GM18498 (cell line): ENCODE results near the gene CCDC40.
"Not testable (repeated sequence)": the region's sequence is repeated elsewhere in the genome, so short reads cannot be mapped to it uniquely, and the experiment has no call there.

Source experiments
- ATAC-seq: cut with Tn5 transposase; IDR thresholded peaks from one replicate; pipeline ENCODE4 v1.9.1; 2021; ENCODE audit warnings: mild to moderate bottlenecking, moderate library complexity; ENCODE audit not compliant: unreplicated experiment

The CCDC40 gene

DNA sequence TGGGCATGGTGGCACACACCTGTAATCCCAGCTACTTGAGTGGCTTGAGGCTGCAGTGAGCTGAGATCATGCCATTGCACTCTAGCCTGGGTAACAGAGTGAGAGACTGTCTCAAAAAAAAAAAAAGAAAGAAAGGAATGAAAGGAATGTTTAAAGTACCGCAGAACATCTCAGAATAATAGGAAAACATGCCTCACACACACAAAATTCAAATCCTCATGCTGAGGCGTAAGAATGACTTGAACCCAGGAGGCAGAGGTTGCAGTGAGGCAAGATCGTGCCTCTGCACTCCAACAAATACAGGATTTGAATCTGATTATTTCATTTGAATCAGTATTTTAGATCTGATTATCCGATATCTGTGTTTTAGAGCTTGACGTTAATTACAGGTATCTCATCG, 43.6 kb downstream of the CCDC40 start:
- no peak for ATAC-seq

DNA sequence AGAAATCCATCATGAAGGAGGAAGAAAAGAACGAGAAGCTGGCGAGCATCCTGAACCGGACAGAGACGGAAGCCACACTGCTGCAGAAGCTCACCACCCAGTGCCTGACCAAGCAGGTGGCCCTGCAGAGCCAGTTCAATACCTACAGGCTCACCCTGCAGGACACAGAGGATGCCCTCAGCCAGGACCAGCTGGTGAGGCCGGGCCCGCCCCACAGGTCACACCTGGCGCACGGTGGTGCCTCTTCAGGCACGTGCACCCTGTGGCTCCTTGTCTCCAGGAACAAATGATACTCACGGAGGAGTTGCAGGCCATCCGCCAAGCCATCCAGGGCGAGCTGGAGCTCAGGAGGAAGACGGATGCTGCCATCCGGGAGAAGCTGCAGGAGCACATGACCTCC, 45.2 kb downstream of the CCDC40 start:
- ATAC-seq = no peak

DNA sequence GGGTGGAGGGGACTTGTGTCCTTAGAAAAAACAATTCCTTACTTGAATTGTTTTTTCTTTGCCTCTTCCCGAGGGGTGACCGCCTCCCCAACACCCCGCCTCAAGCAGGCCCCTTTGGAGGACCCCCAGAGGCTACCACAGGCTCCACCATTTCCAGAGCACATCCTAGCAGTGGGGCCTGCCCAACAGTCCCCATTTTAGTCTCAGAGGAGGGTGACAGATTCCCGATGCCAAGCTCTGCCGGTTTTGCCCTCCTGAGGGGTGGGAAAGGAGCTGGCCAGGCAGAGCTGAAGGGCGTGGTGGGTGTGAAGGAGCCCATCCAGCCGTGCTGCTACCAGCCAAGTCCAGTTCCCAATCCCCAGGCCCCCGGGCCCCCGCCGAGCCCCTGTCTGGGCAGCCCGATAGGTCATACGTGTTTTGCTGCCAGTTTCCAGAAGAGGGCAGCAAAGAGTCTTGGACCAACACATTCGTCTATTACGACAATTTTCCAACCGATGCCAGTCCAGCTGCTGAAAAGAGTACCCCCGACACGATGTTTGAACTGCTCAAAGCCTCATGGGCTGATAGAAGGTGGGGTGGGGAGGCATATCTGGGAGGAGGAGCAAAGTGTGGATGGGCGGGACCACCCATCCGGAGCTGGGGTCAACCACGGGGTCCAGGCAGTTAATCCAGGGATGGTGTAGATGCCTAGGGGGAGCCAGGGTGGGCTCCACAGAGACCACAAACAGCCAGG, 46.1 kb downstream of the CCDC40 start:
- no peak for ATAC-seq

DNA sequence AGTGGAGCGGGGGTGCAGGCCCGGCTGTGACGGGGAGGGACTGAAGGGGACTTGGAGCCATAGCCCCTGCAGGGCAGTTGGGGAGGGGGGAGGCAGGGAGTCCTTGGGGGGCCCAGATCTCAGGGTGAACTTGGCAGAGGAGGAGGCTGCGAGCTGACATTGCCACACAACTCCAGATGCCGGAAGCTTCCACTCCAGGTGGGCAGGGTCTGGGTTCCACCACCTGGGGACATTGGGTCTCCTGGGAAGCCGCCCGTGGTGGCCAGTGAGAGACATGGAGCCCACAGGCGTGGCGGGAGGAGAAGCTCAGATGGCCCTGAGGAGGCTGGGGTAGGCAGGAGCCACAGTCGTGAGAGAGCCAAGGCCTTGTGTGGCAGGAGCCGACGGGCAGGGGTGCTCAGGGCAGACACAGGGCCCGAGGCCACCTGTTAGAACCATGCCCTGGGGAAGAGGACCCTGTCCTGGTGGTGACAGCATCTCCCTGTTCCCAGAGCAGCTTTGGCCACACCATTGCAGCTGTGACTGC, 46.8 kb downstream of the CCDC40 start:
- no peak for ATAC-seq

DNA sequence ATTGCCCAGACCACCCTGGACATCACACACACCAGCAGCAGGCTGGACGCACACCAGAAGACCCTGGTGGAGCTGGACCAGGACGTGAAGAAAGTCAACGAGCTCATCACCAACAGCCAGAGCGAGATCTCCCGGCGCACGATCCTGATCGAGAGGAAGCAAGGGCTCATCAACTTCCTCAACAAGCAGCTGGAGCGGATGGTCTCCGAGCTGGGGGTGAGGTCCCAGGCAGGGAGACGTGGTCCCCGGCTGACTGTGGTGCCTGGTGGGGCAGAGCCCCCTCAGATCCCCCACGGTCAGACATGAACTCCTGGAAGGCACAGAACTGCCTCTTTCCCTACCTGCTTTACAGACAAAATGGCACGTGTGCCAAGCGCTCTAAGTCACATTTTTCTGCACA, 48.3 kb downstream of the CCDC40 start:
- no peak for ATAC-seq

DNA sequence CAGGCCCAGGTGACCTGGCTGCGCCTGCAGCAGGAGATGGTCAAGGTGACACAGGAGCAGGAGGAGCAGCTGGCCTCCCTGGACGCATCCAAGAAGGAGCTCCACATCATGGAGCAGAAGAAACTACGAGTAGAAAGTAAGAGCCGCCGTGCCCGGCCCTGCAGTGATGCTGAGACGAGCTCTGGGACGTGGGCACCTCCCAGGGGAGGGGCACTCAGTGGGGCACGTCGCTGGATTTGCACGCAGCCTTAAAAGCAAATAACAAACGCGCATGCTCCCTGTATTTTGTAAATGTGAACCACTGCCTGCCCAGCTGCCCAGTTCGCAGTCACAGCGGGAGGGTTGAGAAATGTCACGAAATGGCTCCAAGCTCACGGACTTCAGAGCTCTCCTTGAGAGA, 49.6 kb downstream of the CCDC40 start:
- no peak for ATAC-seq

DNA sequence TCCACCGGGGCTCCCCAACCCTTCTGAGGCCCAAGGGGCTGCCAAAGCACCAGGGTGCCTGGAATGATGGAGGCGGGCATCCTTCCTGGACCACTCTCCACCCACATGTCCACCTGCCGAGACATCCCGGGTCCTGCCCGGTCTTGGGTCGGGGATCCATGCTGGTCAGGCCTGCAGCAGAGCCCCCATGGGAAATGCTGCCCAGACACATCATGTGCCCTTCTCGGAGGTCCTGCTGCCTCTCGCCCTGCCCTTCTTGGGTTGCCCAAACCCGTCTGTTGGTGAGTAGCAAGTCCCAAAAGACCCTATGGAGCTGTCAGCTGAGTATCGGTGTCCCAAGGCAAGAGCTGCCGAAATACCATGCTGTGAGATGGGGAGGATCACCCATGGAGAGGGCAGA, 50.2 kb downstream of the CCDC40 start:
- no peak for ATAC-seq

DNA sequence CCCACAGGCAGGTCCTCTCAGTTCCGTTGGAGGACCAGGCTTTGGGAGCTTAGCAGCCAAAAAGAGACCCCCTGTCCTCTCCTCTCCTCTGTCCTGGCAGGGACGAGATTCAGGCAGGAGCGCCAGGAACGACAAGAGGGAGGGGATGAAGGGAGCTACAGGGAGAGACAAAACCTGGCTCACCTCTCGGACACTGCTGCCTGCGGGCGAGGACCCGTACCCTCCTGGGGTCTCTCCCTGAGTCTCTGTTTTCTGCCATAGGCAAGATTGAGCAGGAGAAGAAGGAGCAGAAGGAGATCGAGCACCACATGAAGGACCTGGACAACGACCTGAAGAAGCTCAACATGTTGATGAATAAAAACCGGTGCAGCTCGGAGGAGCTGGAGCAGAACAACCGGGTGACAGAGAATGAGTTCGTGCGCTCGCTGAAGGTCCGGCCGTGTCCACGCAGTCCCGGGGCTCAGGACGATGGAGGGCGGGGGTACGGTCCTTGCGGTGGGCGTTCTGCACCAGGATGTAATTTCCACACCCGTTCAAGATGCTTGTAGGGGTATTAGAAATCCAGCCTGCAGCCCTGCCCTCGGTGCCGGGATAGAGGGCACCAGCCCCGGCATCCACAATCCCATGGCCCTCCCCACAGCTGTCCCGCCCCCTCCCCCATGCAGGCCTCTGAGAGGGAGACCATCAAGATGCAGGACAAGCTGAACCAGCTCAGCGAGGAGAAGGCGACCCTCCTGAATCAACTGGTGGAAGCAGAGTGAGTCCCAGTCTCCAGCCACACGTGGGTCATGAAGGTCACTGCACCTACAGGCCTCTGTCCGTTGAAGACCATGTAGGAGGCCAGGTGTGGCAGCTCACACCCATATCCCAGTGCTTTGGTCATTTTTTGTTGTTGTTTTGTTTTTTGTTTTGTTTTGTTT, 51.2 kb downstream of the CCDC40 start:
- ATAC-seq = no peak

DNA sequence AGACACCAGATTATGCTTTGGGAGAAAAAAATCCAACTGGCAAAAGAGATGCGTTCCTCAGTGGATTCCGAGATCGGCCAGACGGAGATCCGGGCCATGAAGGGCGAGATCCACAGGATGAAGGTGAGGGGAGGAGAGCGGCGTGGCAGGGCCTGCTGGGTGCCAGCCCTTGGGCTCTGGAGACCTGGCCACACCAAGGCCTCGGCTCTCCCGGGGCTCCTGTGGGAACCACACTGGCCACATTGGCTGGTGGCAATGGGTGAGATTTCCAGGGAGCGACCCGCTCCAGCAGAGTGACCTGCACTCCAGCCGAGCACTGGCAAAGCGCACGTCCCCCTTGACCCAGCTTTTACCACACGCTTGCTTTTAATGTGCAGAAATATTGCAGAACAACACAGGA, 53.3 kb downstream of the CCDC40 start:
- ATAC-seq = no peak

DNA sequence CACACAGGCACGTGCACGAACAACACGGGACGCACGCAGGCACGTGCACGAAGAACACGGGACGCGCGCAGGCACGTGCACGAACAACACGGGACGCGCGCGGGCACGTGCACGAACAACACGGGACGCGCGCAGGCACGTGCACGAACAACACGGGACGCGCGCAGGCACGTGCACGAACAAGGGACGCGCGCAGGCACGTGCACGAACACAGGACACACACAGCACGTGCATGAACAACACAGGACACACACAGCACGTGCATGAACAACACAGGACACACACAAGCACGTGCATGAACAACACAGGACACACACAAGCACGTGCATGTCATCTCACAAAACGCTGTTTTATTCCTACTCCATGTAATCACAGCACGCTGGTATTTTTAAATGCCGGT, 53.7 kb downstream of the CCDC40 start:
- not testable (repeated sequence) for ATAC-seq

DNA sequence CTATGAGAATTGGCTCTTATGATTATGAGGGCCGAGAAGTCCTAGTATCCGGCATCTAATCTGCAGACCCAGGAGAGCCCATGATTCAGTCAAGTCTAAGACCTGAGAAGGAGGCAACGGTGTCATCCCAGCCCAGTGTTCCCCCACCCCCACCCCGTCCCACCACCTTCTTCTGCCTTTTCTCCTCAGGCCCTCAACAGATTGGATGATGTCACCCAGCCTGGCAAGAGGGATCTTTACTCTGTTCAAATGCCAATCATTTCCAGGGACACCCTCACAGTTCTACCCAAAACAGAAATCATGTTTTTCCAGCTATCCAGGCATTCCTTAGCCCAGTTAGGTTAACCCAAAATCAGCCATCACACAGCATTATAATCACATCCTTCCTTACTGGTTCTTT, 54.9 kb downstream of the CCDC40 start:
- ATAC-seq = no peak

DNA sequence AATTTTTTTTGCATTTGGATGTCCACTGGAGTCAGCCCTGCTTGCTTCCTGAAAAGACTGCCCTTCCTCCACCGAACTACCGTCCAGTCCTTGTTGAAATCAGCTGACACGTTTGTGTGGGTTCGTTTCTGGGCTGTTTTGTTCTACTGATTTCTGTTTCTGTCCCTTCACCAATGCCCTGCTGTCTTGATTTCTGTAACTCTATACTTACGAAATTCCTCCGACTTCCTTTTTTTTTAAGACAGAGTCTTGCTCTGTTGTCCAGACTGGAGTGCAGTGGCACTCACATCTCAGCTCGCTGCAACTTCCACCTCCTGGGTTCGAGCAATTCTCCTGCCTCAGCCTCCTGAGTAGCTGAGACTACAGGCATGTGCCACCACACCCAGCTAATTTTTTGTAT, 56.5 kb downstream of the CCDC40 start:
- no peak for ATAC-seq

DNA sequence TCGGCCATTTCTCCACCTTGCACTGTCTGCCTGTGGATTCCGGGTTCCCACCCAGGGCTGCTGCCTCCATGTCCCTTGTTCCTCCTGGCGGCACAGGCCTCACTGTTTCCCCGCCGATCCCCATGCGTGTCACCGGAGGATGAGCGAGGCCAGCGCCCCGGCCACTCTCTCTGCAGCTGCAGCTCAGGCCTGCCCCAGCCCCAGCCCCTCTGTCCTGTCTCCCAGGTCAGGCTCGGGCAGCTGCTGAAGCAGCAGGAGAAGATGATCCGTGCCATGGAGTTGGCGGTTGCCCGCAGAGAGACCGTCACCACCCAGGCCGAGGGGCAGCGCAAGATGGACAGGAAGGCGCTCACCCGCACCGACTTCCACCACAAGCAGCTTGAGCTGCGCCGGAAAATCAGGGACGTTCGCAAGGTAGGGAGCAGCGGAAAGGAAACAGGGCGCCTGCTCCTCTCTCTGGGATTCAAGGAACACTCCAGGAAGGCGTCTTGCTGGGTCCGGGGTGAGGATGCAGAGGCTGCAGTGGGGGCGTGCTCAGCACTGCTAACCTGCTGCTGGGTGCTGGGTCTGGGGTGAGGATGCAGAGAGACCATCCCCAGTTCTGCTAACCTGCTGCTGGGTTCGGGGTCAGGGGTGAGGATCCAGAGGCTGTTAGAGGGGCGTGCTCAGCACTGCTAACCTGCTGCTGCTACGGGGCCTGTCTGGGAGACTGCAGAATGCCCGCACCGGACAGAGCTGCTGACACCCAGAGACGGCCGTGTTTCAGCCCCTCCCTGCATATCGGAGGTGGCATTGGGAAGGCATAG, 58.8 kb downstream of the CCDC40 start:
- ATAC-seq = no peak

DNA sequence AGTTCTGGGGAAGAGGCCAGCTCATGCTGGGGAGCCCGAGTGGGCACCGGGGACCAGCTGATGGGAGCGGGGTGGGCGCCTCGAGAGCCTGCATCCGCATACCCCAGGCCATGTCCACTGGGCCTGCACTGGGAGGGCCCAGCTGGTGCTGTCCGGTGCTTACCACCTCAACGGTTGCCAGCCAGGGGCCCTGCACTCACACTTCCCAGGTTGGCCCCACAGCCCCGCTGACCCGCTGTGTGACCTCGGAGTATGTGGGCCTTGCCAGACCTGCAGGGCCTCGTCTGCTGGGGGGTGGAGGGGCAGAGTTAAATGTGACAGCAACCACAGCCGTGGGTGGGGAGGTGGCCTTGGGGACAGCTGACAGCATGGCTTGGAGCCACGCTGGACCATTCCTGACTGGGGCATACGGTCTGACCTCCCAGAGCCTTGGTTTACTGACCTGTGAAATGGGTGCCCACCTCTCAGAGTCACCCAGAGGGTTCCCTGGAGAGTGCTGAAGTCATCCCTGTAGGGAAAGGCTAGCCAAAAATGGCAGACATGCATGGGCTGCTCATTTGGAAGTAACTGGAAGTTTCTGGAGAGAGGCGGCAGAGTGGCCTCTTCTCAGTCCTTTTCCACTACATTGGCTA, 59.5 kb downstream of the CCDC40 start:
- no peak for ATAC-seq

DNA sequence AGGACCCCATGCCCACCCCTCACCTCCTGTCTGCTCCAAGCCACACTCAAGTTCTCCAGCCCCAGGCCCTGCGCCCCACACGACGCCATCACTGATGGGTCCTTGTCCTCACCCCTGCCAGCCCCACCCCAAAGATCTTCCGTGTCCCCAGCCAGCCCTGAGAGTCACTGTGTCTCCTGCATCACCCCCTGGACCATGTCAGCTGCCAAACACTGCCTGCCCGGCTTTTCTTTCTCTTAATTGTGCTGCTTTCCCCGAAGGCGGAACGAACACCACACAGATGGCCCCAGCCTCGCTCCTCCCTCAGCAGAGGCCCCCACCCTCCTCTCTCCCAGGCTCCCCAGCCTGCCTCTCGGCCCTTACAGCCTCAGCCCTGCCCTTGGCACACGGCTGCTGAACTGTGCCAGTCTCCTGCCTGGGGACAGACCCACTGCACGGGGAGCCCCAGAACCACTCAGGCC, 60.1 kb downstream of the CCDC40 start:
- no peak for ATAC-seq

DNA sequence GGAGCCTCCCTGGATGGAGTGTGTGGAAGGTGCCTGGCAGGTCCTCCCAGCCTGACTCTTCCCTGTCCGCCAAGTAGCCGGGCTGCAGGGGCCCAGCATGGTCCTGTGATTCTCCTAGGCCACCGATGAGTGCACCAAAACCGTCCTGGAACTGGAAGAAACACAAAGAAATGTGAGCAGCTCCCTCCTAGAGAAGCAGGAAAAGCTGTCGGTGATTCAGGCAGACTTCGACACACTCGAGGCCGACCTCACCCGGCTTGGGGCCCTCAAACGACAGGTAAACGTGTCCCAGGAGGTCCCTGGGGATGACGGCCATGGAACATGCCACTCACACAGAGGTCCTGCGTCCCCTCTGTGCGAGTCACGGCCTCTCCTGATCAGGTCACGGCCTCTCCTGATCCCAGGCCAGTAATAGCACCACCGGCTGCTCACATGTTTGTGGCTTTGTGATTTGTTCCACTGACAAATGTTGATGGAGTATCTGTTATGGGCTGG, 60.7 kb downstream of the CCDC40 start:
- ATAC-seq = no peak

DNA sequence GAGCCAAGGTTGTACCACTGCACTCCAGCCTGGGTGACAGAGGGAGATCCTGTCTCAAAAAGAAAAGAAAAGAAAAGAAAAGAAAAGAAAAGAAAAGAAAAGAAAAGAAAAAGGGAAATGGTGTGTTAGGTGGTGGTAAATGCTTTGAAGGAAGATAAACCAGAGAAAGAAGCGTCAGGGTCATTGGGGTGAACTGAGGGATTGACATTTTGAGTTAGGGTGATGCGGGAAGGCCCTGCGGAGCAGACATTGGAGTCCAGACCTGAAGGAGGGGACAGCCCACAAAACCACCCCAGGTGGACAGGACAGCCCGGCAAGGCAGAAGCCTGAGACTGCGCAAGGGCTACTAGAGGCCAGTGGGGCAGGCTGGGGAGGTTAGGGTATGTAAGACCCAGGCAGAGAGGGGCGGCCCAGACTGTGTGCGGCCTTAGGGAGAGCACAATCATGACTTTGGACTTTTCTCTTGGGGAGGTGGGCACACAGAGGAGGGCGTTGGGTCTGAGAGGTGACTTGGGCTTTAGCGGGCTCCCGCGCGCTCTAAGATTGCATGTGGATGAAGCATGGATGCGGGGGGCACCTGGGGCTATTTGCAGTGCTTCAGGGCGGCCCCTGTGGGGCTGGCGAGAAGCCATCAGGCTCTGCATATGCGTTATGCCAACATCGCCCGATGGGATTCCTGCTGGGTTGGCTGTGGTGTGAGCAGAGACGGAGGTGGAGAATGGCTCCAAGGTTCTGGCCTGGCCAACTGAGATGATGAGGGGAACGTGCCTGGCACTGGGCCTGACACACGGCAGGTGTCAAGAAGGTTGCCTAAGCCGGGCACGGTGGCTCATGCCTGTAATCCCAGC, 61.6 kb downstream of the CCDC40 start:
- ATAC-seq = no peak

DNA sequence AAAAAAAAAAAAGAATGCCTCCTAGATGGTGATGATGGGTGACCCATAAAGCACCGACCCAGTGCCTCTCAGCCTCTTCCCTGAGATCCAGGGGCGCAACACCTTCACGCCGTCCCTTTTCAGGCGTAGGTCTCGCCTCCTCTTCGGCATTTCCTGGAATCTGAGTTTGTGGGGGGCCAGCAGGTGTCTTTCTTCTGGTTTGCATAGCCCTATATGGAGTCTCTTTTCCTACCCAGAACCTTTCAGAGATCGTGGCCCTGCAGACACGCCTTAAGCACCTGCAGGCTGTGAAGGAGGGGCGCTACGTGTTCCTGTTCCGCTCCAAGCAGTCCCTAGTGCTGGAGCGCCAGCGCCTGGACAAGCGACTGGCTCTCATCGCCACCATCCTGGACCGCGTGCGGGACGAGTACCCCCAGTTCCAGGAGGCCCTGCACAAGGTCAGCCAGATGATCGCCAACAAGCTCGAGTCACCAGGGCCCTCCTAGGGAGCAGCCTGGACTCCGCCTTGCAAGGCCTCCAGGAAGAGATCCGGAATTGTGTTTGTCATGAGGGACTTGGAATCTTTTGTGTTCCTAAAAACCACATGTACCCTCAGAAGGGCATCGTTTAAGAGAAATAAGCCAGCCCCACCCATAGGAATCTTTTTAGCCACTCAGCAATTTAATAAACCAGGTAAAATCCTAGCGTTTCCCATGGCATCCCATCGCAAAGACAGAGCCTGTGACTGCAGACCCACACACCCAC, 63.0 kb downstream of the CCDC40 start:
- ATAC-seq = no peak

DNA sequence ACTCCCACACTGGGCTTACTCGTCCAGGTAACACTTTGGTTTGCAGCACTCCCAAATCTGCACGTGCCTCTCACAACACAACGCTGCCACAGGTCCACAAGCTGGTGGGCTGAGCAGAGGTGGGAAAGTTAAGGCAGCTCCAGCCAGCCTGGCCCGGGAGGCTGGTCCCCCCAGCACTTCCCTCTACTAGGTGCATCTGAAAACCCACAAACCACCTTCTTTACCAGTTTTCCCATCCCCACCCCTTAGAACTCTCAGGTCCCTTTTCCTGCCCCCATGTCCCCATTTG, 63.5 kb downstream of the CCDC40 start:
- ATAC-seq = no peak
